ENCODE data around the gene PXMP4.

The PXMP4 gene

GRCh38 chr20:33685328-33686099, 34.6 kb downstream of the PXMP4 start:
- Histone ChIP-seq H3K36me3 (ENCODE audit: control insufficient read depth in 1 of 2, insufficient read depth in 2 of 2, low read length in 2 of 2) (no peaks in the 10 kb centered on the region), H3K27me3 (ENCODE audit: control insufficient read depth in 1 of 2, insufficient read depth in 2 of 2, low read length in 2 of 2) (no peaks in the 10 kb centered on the region), H3K4me3 (ENCODE audit: low read depth in 1 of 2, low read length in 2 of 2) (peak overlapping the region; percentile 53 to 68), H3K9me3 (ENCODE audit: control insufficient read depth in 1 of 2, low read length in 2 of 2) (no peaks in the 10 kb centered on the region), H3K4me1 (ENCODE audit: control insufficient read depth in 1 of 2, insufficient read depth in 2 of 2, low read length in 2 of 2) (peaks cover 17 to 19% of the 10 kb centered on the region in 2 donors), H3K9ac (ENCODE audit: low read depth in 1 of 2, low read length in 2 of 2) (peak overlapping the region; percentile 26 to 66), H3K27ac (ENCODE audit: low read depth, low read length) (no peak overlapping the region)

GRCh38 chr20:33684533-33685327, 35.4 kb downstream of the PXMP4 start:
- Histone ChIP-seq H3K4me1 (ENCODE audit: control insufficient read depth in 1 of 2, insufficient read depth in 2 of 2, low read length in 2 of 2) (peaks cover 17 to 19% of the 10 kb centered on the region in 2 donors), H3K27me3 (ENCODE audit: control insufficient read depth in 1 of 2, insufficient read depth in 2 of 2, low read length in 2 of 2) (no peaks in the 10 kb centered on the region), H3K9ac (ENCODE audit: low read depth in 1 of 2, low read length in 2 of 2) (peak overlapping the region; percentile 26 to 66), H3K9me3 (ENCODE audit: control insufficient read depth in 1 of 2, low read length in 2 of 2) (no peaks in the 10 kb centered on the region), H3K4me3 (ENCODE audit: low read depth in 1 of 2, low read length in 2 of 2) (peak overlapping the region; percentile 53 to 68), H3K36me3 (ENCODE audit: control insufficient read depth in 1 of 2, insufficient read depth in 2 of 2, low read length in 2 of 2) (peaks cover 0 to under 1% of the 10 kb centered on the region in 2 donors), H3K27ac (ENCODE audit: low read depth, low read length) (no peak overlapping the region)

GRCh38 chr20:33681728-33682353, 38.3 kb downstream of the PXMP4 start:
- Histone ChIP-seq H3K27ac (ENCODE audit: low read depth, low read length) (no peak overlapping the region), H3K9ac (ENCODE audit: low read depth in 1 of 2, low read length in 2 of 2) (no peak overlapping the region), H3K4me3 (ENCODE audit: low read depth in 1 of 2, low read length in 2 of 2) (no peak overlapping the region), H3K27me3 (ENCODE audit: control insufficient read depth in 1 of 2, insufficient read depth in 2 of 2, low read length in 2 of 2) (no peaks in the 10 kb centered on the region), H3K9me3 (ENCODE audit: control insufficient read depth in 1 of 2, low read length in 2 of 2) (no peaks in the 10 kb centered on the region), H3K4me1 (ENCODE audit: control insufficient read depth in 1 of 2, insufficient read depth in 2 of 2, low read length in 2 of 2) (peaks cover 16% of the 10 kb centered on the region in 2 donors), H3K36me3 (ENCODE audit: control insufficient read depth in 1 of 2, insufficient read depth in 2 of 2, low read length in 2 of 2) (peaks cover 0 to 11% of the 10 kb centered on the region in 2 donors)

- H3K36me3 ChIP-seq (ENCODE audit: control insufficient read depth in 1 of 2, insufficient read depth in 2 of 2, low read length in 2 of 2): peaks cover 0 to 11% of the 10 kb centered on the region in 2 donors
- H3K9ac ChIP-seq (ENCODE audit: low read depth in 1 of 2, low read length in 2 of 2): no peak overlapping the region
- H3K27me3 ChIP-seq (ENCODE audit: control insufficient read depth in 1 of 2, insufficient read depth in 2 of 2, low read length in 2 of 2): no peaks in the 10 kb centered on the region
- H3K4me3 ChIP-seq (ENCODE audit: low read depth in 1 of 2, low read length in 2 of 2): no peak overlapping the region
- no peaks in the 10 kb centered on the region for H3K9me3 ChIP-seq (ENCODE audit: control insufficient read depth in 1 of 2, low read length in 2 of 2)
- peaks cover 12 to 14% of the 10 kb centered on the region in 2 donors for H3K4me1 ChIP-seq (ENCODE audit: control insufficient read depth in 1 of 2, insufficient read depth in 2 of 2, low read length in 2 of 2)
- no peak overlapping the region for H3K27ac ChIP-seq (ENCODE audit: low read depth, low read length)
Measured at GRCh38 chr20:33681288-33681687, 38.8 kb downstream of the PXMP4 start.

- Histone ChIP-seq H3K4me1 (ENCODE audit: control insufficient read depth in 1 of 2, insufficient read depth in 2 of 2, low read length in 2 of 2) (peaks cover 14 to 17% of the 10 kb centered on the region in 2 donors), H3K4me3 (ENCODE audit: low read depth in 1 of 2, low read length in 2 of 2) (no peak overlapping the region), H3K27ac (ENCODE audit: low read depth, low read length) (no peak overlapping the region), H3K9ac (ENCODE audit: low read depth in 1 of 2, low read length in 2 of 2) (no peak overlapping the region), H3K9me3 (ENCODE audit: control insufficient read depth in 1 of 2, low read length in 2 of 2) (no peaks in the 10 kb centered on the region), H3K36me3 (ENCODE audit: control insufficient read depth in 1 of 2, insufficient read depth in 2 of 2, low read length in 2 of 2) (peaks cover 0 to 11% of the 10 kb centered on the region in 2 donors), H3K27me3 (ENCODE audit: control insufficient read depth in 1 of 2, insufficient read depth in 2 of 2, low read length in 2 of 2) (no peaks in the 10 kb centered on the region)
Measured at GRCh38 chr20:33680686-33681085, 39.4 kb downstream of the PXMP4 start.

GRCh38 chr20:33679758-33680485, 40.2 kb downstream of the PXMP4 start:
- H3K9me3 ChIP-seq (ENCODE audit: control insufficient read depth in 1 of 2, low read length in 2 of 2): no peaks in the 10 kb centered on the region
- no peak overlapping the region for H3K4me3 ChIP-seq (ENCODE audit: low read depth in 1 of 2, low read length in 2 of 2)
- H3K9ac ChIP-seq (ENCODE audit: low read depth in 1 of 2, low read length in 2 of 2): no peak overlapping the region
- no peak overlapping the region for H3K27ac ChIP-seq (ENCODE audit: low read depth, low read length)
- H3K27me3 ChIP-seq (ENCODE audit: control insufficient read depth in 1 of 2, insufficient read depth in 2 of 2, low read length in 2 of 2): no peaks in the 10 kb centered on the region
- H3K4me1 ChIP-seq (ENCODE audit: control insufficient read depth in 1 of 2, insufficient read depth in 2 of 2, low read length in 2 of 2): peaks cover 15 to 17% of the 10 kb centered on the region in 2 donors
- H3K36me3 ChIP-seq (ENCODE audit: control insufficient read depth in 1 of 2, insufficient read depth in 2 of 2, low read length in 2 of 2): peaks cover 0 to 11% of the 10 kb centered on the region in 2 donors

- Histone ChIP-seq H3K9me3 (ENCODE audit: control insufficient read depth in 1 of 2, low read length in 2 of 2) (no peaks in the 10 kb centered on the region), H3K4me1 (ENCODE audit: control insufficient read depth in 1 of 2, insufficient read depth in 2 of 2, low read length in 2 of 2) (peaks cover 20 to 22% of the 10 kb centered on the region in 2 donors), H3K9ac (ENCODE audit: low read depth in 1 of 2, low read length in 2 of 2) (no peak overlapping the region), H3K36me3 (ENCODE audit: control insufficient read depth in 1 of 2, insufficient read depth in 2 of 2, low read length in 2 of 2) (peaks cover 0 to 11% of the 10 kb centered on the region in 2 donors), H3K27ac (ENCODE audit: low read depth, low read length) (no peak overlapping the region), H3K4me3 (ENCODE audit: low read depth in 1 of 2, low read length in 2 of 2) (no peak overlapping the region), H3K27me3 (ENCODE audit: control insufficient read depth in 1 of 2, insufficient read depth in 2 of 2, low read length in 2 of 2) (no peaks in the 10 kb centered on the region)
Measured at GRCh38 chr20:33677991-33678702, 42.0 kb downstream of the PXMP4 start.

- H3K4me1 ChIP-seq (ENCODE audit: control insufficient read depth in 1 of 2, insufficient read depth in 2 of 2, low read length in 2 of 2): peaks cover 25 to 30% of the 10 kb centered on the region in 2 donors
- H3K36me3 ChIP-seq (ENCODE audit: control insufficient read depth in 1 of 2, insufficient read depth in 2 of 2, low read length in 2 of 2): peaks cover 0 to 12% of the 10 kb centered on the region in 2 donors
- no peaks in the 10 kb centered on the region for H3K9me3 ChIP-seq (ENCODE audit: control insufficient read depth in 1 of 2, low read length in 2 of 2)
- H3K27ac ChIP-seq (ENCODE audit: low read depth, low read length): no peak overlapping the region
- H3K4me3 ChIP-seq (ENCODE audit: low read depth in 1 of 2, low read length in 2 of 2): no peak overlapping the region
- H3K27me3 ChIP-seq (ENCODE audit: control insufficient read depth in 1 of 2, insufficient read depth in 2 of 2, low read length in 2 of 2): no peaks in the 10 kb centered on the region
- no peak overlapping the region for H3K9ac ChIP-seq (ENCODE audit: low read depth in 1 of 2, low read length in 2 of 2)
Measured at GRCh38 chr20:33676652-33677645, 43.2 kb downstream of the PXMP4 start.
